NCI-H1417 (cell line): Measurements from ENCODE around the gene RUVBL2.

Experiments
- DNase-seq, 3 experiments: peaks; one replicate each; lab custom pipeline; 2025; lab: John Stamatoyannopoulos, UW

Gene RUVBL2

GRCh38 chr19:48993175-48994034, at the start of gene RUVBL2, which contains the start of gene GYS1:
Gene RUVBL2, plus strand, starts transcription at chr19:48993887. Its CDS starts 25 bp downstream, at chr19:48993912.
Gene GYS1, minus strand, starts transcription at chr19:48993309. Its CDS starts 197 bp downstream, at chr19:48993112.
- DNase-seq = peak; percentile 98 to 100 (median 99)

GRCh38 chr19:48945415-48945814, 48.3 kb upstream of the RUVBL2 start:
- no peak for DNase-seq

GRCh38 chr19:48945817-48946216, 47.9 kb upstream of the RUVBL2 start:
- DNase-seq = no peak

GRCh38 chr19:48946463-48947257, 47.0 kb upstream of the RUVBL2 start:
- DNase-seq = no peak

GRCh38 chr19:48947258-48947542, 46.5 kb upstream of the RUVBL2 start:
- no peak for DNase-seq

- DNase-seq = no peak
Observed at GRCh38 chr19:48950159-48950558, 43.5 kb upstream of the RUVBL2 start.

- no peak for DNase-seq
Observed at GRCh38 chr19:48950830-48951519, 42.7 kb upstream of the RUVBL2 start.

GRCh38 chr19:48953141-48953540, 40.5 kb upstream of the RUVBL2 start:
- no peak for DNase-seq

GRCh38 chr19:48953990-48954594, 39.6 kb upstream of the RUVBL2 start:
- DNase-seq = no peak

- DNase-seq = peak; percentile 97 to 100 (median 98)
Observed at GRCh38 chr19:48954595-48955307, 38.9 kb upstream of the RUVBL2 start, which contains the start of gene BAX. Gene BAX, plus strand, starts transcription at chr19:48954875. Its CDS starts 54 bp downstream, at chr19:48954929.

GRCh38 chr19:48955308-48955958, 38.3 kb upstream of the RUVBL2 start:
- DNase-seq = no peak

- DNase-seq = no peak
Observed at GRCh38 chr19:48958006-48958405, 35.7 kb upstream of the RUVBL2 start.

- DNase-seq = no peak
Observed at GRCh38 chr19:48959341-48960239, 34.1 kb upstream of the RUVBL2 start.

- no peak for DNase-seq
Observed at GRCh38 chr19:48961051-48961649, 32.5 kb upstream of the RUVBL2 start.

- DNase-seq = no peak
Observed at GRCh38 chr19:48961673-48962028, 32.0 kb upstream of the RUVBL2 start.

- no peak for DNase-seq
Observed at GRCh38 chr19:48962029-48962848, 31.4 kb upstream of the RUVBL2 start.

GRCh38 chr19:48962849-48963165, 30.9 kb upstream of the RUVBL2 start:
- no peak for DNase-seq

GRCh38 chr19:48963371-48964204, 30.1 kb upstream of the RUVBL2 start:
- no peak for DNase-seq
